Measurements from ENCODE around the gene PDGFRB. TPM values are rescaled to one million over a fixed set of nuclear protein-coding genes. Genes with fewer than 3 reads are reported as not detected.

The PDGFRB gene
- total and polyA plus RNA-seq, 4 donors = 5.2 to 13.1 (median 8.3) TPM

GRCh38 chr5:150195736-150196485 lies 40.3 kb upstream of the PDGFRB start:
- Histone ChIP-seq H3K36me3 (ENCODE audit: control insufficient read depth in 4 of 4, insufficient read depth in 3 of 4, low read depth in 1 of 4, low read length in 3 of 4) (no peaks in the 10 kb centered on the region), H3K27ac (ENCODE audit: low read depth in 1 of 2, low read length in 2 of 2) (no peak overlapping the region), H3K9ac (ENCODE audit: low read depth in 1 of 2, low read length in 2 of 2) (no peak overlapping the region), H3K9me3 (ENCODE audit: control insufficient read depth in 4 of 4, low read length in 3 of 4) (no peaks in the 10 kb centered on the region), H3K27me3 (ENCODE audit: control insufficient read depth in 4 of 4, insufficient read depth in 4 of 4, low read length in 3 of 4) (no peaks in the 10 kb centered on the region), H3K4me1 (ENCODE audit: control insufficient read depth in 4 of 4, insufficient read depth in 4 of 4, low read length in 3 of 4) (no peaks in the 10 kb centered on the region), H3K4me3 (ENCODE audit: low read depth in 1 of 3, low read length in 3 of 3) (no peak overlapping the region)
- 82% methylated on average over 9 of the region's 9 CpGs for WGBS
- no peak for DNase-seq (ENCODE audit: low spot score)
- no peak for TF ChIP-seq FOXA2 (IDR thresholded peaks at IDR 0.05)

GRCh38 chr5:150192462-150192861 lies 36.8 kb upstream of the PDGFRB start:
- H3K27ac ChIP-seq (ENCODE audit: low read depth in 1 of 2, low read length in 2 of 2) = no peak overlapping the region
- no peak overlapping the region for H3K4me3 ChIP-seq (ENCODE audit: low read depth in 1 of 3, low read length in 3 of 3)
- no peaks in the 10 kb centered on the region for H3K36me3 ChIP-seq (ENCODE audit: control insufficient read depth in 4 of 4, insufficient read depth in 3 of 4, low read depth in 1 of 4, low read length in 3 of 4)
- no peak for DNase-seq (ENCODE audit: low spot score)
- 84% methylated on average over 4 of the region's 4 CpGs for WGBS
- no peak overlapping the region for H3K9ac ChIP-seq (ENCODE audit: low read depth in 1 of 2, low read length in 2 of 2)
- TF ChIP-seq ATF3 (IDR thresholded peaks at IDR 0.05) (no peak), FOXA2 (IDR thresholded peaks at IDR 0.05) (no peak), RAD21 (IDR thresholded peaks at IDR 0.05) (no peak), GABPA (IDR thresholded peaks at IDR 0.05 in 1 of 2, conservative IDR thresholded peaks at IDR 0.05 in 1 of 2) (no peak), HNF4A (conservative IDR thresholded peaks at IDR 0.05) (no peak), REST (IDR thresholded peaks at IDR 0.05) (no peak), EGR1 (IDR thresholded peaks at IDR 0.05; ENCODE audit: low read depth in 2 of 2) (no peak), CTCF (IDR thresholded peaks at IDR 0.05; ENCODE audit: low read depth, low read length, missing input control) (no peak), YY1 (IDR thresholded peaks at IDR 0.05) (no peak), ZBTB33 (IDR thresholded peaks at IDR 0.05) (no peak), JUND (IDR thresholded peaks at IDR 0.05) (no peak), HNF4G (IDR thresholded peaks at IDR 0.05) (no peak), FOXA1 (IDR thresholded peaks at IDR 0.05) (no peak), NR2F2 (IDR thresholded peaks at IDR 0.05) (no peak), MAX (IDR thresholded peaks at IDR 0.05) (no peak), TAF1 (conservative IDR thresholded peaks at IDR 0.05) (no peak), RXRA (IDR thresholded peaks at IDR 0.05) (no peak), SP1 (IDR thresholded peaks at IDR 0.05) (no peak)
- peaks cover 0 to 6% (median 3%) of the 10 kb centered on the region in 4 donors for H3K4me1 ChIP-seq (ENCODE audit: control insufficient read depth in 4 of 4, insufficient read depth in 4 of 4, low read length in 3 of 4)
- H3K27me3 ChIP-seq (ENCODE audit: control insufficient read depth in 4 of 4, insufficient read depth in 4 of 4, low read length in 3 of 4) = peaks cover 0 to 5% (median 0%) of the 10 kb centered on the region in 4 donors
- no peaks in the 10 kb centered on the region for H3K9me3 ChIP-seq (ENCODE audit: control insufficient read depth in 4 of 4, low read length in 3 of 4)
